Smooth muscle cell (in vitro differentiated cells): Measurements from ENCODE around the gene WIPF1. TPM values are rescaled to one million over a fixed set of nuclear protein-coding genes. Genes with fewer than 3 reads are reported as not detected.
A peak's percentile ranks its signal among the peaks of the same experiment; 100 is the strongest.

Source experiments
- DNase-seq: peaks from one replicate; lab custom pipeline; 2025; ENCODE audit not compliant: unreplicated experiment; lab: John Stamatoyannopoulos, UW
- H2AFZ ChIP-seq: fragments of 200-600 bp; sonication (generic); 2 replicates; pipeline ENCODE4 v1.6.0; 2016; ENCODE audit warnings: antibody characterized with exemption, low read depth, mild to moderate bottlenecking
- H3F3A ChIP-seq: fragments of 200-600 bp; sonication (generic); 2 replicates; pipeline ENCODE4 v1.6.0; 2017; ENCODE audit warnings: antibody characterized with exemption, low read depth
- H3K27ac ChIP-seq: fragments of 200-600 bp; sonication (generic); 2 replicates; pipeline ENCODE4 v1.5.1; 2016; ENCODE audit warnings: low read depth, mild to moderate bottlenecking
- H3K27me3 ChIP-seq: fragments of 200-600 bp; sonication (generic); 2 replicates; pipeline ENCODE4 v1.6.1; 2016; ENCODE audit warnings: low read depth, mild to moderate bottlenecking
- H3K36me3 ChIP-seq: fragments of 200-600 bp; sonication (generic); 2 replicates; pipeline ENCODE4 v1.5.1; 2016; ENCODE audit warnings: low read depth
- H3K4me1 ChIP-seq: fragments of 200-600 bp; sonication (generic); 2 replicates; pipeline ENCODE4 v1.5.1; 2016; ENCODE audit warnings: low read depth
- H3K4me2 ChIP-seq: fragments of 200-600 bp; sonication (generic); 2 replicates; pipeline ENCODE4 v1.6.0; 2016; ENCODE audit warnings: mild to moderate bottlenecking
- H3K4me3 ChIP-seq: fragments of 200-600 bp; sonication (generic); 2 replicates; pipeline ENCODE4 v1.5.1; 2016; ENCODE audit warnings: mild to moderate bottlenecking
- H3K79me2 ChIP-seq: fragments of 200-600 bp; sonication (generic); 2 replicates; pipeline ENCODE4 v1.6.0; 2016; ENCODE audit warnings: low read depth, mild to moderate bottlenecking
- H3K9ac ChIP-seq: fragments of 200-600 bp; sonication (generic); 2 replicates; pipeline ENCODE4 v1.6.0; 2016; ENCODE audit warnings: low read depth
- H3K9me3 ChIP-seq: fragments of 200-600 bp; sonication (generic); replicated peaks from 2 replicates; pipeline ENCODE4 v1.5.1; 2016; ENCODE audit warnings: low read depth
- H4K20me1 ChIP-seq: fragments of 200-600 bp; sonication (generic); 2 replicates; pipeline ENCODE4 v1.6.0; 2016; ENCODE audit warnings: low read depth
- WGBS: methylation state at CpG from one replicate; pipeline ENCODE4 v1.1.7; 2016; ENCODE audit warnings: low lambda C conversion rate; 5-methylcytosine and 5-hydroxymethylcytosine counted together
- polyA plus RNA-seq: library from polyadenylated mRNA; unstranded; fragments of >200 nt; fragmentation: Nextera tagmentation; extraction: Ambion mirVana; gene quantifications from 2 replicates; pipeline ENCODE4 v1.2.1, GENCODE V29; 2016
- total RNA-seq: library from RNA; depleted of rRNA; stranded (reverse); fragments of >200 nt; gene quantifications from 2 replicates; pipeline ENCODE4 v1.2.3, GENCODE V29; 2014
- TF ChIP-seq, protein P1 (sequence below): fragments of 200-600 bp; sonication (generic); IDR thresholded peaks from 2 replicates; pipeline ENCODE4 v1.5.1; 2017; ENCODE audit warnings: borderline replicate concordance, mild to moderate bottlenecking, antibody characterized with exemption; ENCODE audit not compliant: insufficient read depth, poor library complexity, severe bottlenecking

The WIPF1 gene
- total and polyA plus RNA-seq, 2 experiments from 2014 or later = 27.3 to 35.5 TPM

DNA sequence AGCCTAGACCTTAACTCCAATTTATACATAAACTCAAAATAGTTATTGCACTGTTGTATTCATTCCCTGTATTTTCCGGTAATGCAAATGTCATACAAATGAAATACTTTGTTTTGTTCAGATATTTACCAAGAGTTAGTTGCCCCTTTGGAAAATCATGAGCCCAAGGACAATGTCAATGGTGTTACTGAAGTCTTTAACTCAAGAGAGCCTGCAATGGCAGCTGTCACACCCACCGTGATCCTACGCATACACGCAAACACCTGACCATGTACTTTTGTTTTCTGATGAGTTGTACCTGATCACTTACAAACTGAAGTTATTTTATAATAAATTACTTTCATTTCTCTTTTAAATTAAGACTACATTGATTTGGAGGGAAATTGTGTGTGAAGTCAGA lies 11.7 kb upstream of the WIPF1 start:
- Histone ChIP-seq H3K4me1 (peaks cover 17% of the 10 kb centered on the region), H3F3A (peaks cover 18% of the 10 kb centered on the region), H2AFZ (no peak overlapping the region), H3K9me3 (no peaks in the 10 kb centered on the region), H3K79me2 (peaks cover 39% of the 10 kb centered on the region), H3K4me2 (no peak overlapping the region), H3K27ac (no peak overlapping the region), H3K27me3 (no peaks in the 10 kb centered on the region), H3K9ac (no peak overlapping the region), H3K36me3 (no peaks in the 10 kb centered on the region), H3K4me3 (no peak overlapping the region), H4K20me1 (no peaks in the 10 kb centered on the region)
- no peak for DNase-seq
- TF ChIP-seq, protein P1, sequence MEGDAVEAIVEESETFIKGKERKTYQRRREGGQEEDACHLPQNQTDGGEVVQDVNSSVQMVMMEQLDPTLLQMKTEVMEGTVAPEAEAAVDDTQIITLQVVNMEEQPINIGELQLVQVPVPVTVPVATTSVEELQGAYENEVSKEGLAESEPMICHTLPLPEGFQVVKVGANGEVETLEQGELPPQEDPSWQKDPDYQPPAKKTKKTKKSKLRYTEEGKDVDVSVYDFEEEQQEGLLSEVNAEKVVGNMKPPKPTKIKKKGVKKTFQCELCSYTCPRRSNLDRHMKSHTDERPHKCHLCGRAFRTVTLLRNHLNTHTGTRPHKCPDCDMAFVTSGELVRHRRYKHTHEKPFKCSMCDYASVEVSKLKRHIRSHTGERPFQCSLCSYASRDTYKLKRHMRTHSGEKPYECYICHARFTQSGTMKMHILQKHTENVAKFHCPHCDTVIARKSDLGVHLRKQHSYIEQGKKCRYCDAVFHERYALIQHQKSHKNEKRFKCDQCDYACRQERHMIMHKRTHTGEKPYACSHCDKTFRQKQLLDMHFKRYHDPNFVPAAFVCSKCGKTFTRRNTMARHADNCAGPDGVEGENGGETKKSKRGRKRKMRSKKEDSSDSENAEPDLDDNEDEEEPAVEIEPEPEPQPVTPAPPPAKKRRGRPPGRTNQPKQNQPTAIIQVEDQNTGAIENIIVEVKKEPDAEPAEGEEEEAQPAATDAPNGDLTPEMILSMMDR = no peak
- 97% methylated on average over 4 of the region's 4 CpGs for WGBS

DNA sequence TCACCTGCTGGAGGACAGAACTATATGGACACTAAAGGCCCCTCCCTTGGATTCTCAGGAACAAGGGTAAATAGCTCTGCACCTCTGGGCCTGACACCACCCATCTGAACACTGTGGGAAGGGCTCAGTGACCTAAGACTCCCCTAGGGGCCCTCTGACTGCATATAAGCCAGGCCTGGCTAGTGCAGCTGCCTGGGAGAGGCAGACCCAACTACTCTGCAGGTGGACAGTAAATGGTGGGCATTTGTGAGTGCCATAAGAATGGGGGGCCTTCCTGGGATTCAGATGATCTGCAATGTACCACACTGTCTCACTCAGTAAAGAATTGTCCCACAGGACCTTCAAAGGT lies 11.2 kb upstream of the WIPF1 start:
- H3K9me3 ChIP-seq = no peaks in the 10 kb centered on the region
- H3K27me3 ChIP-seq = no peaks in the 10 kb centered on the region
- peaks cover 42% of the 10 kb centered on the region for H3K79me2 ChIP-seq
- no peak overlapping the region for H3K4me2 ChIP-seq
- H3K36me3 ChIP-seq = no peaks in the 10 kb centered on the region
- DNase-seq = no peak
- no peak overlapping the region for H3K27ac ChIP-seq
- no peak overlapping the region for H3K4me3 ChIP-seq
- H3K4me1 ChIP-seq = peaks cover 14% of the 10 kb centered on the region
- no peak overlapping the region for H3K9ac ChIP-seq
- H3F3A ChIP-seq = peaks cover 22% of the 10 kb centered on the region
- H4K20me1 ChIP-seq = no peaks in the 10 kb centered on the region
- no peak overlapping the region for H2AFZ ChIP-seq
- TF ChIP-seq, protein P1 = no peak

DNA sequence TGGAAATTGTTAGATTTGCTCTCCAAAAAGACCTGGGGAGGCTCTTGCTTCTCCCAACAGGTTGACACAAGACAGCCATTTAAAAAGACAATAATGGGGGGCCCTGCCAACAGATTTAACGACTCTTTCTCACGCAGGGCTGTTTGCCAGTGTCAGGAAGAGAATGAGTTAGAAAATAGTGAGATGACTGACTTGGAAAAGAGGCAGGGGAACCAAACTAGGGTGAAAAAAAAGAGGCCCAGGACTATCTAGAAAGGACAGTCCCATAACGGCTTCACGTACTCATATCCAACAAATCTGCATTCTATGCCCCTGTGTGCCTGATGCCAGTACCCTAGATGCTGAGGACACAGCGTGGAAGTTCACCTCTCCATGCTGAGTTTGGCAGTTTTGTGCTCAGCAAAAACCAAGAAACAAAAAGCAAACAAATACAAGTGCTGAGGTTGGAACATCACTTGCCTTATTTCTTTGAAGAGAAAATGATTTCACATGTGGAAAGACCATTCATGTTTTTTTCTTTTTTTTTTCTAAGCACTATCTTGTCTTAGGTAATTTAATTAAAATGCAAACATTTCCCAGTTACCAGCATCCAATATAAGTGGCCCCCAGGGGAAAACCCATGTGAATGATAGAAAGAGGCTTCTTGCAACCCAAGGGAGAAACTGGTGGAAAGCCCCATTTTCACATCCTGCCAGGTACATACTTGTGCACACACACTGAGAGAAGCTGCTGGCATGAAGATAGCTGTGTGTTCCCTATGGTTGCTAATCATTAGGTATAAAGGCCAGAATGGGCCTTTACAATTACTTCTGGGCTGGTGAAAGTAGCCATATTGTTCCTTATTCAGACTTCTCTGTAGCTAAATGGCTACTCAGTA lies 10.6 kb upstream of the WIPF1 start:
- 92% methylated on average over 5 of the region's 5 CpGs for WGBS
- Histone ChIP-seq H3K27ac (peak overlapping the region; percentile 36), H3K9ac (no peak overlapping the region), H3K36me3 (no peaks in the 10 kb centered on the region), H3K27me3 (no peaks in the 10 kb centered on the region), H3K4me1 (peaks cover 13% of the 10 kb centered on the region), H3F3A (peaks cover 22% of the 10 kb centered on the region), H4K20me1 (no peaks in the 10 kb centered on the region), H3K4me3 (no peak overlapping the region), H3K79me2 (peaks cover 39% of the 10 kb centered on the region), H2AFZ (no peak overlapping the region), H3K9me3 (no peaks in the 10 kb centered on the region), H3K4me2 (no peak overlapping the region)
- DNase-seq = no peak
- TF ChIP-seq, protein P1 = no peak

DNA sequence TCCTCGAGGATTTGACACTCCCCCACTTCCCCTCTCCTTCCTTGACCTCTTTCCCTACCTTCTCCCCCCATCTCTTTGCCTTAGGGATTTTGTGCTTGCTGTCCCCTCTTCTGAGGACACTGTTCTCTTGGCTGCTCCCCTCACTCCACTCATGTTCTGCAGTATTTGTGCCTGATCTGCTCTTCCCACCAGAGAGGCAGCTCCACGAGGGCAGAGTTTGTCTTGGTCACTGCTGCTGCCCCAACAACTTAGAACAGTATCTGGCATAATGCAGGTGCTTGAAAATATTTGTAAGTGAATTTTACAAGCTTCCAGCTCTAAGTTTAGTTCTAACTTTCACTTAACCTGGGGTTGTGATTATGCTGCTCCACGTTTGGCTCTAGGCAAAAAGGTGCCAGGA lies 10.0 kb upstream of the WIPF1 start:
- WGBS = 79% methylated on average over 3 of the region's 3 CpGs
- peak overlapping the region; percentile 36 for H3K27ac ChIP-seq
- H3F3A ChIP-seq = peaks cover 22% of the 10 kb centered on the region
- TF ChIP-seq, protein P1 = no peak
- H3K9ac ChIP-seq = no peak overlapping the region
- H3K4me1 ChIP-seq = peaks cover 13% of the 10 kb centered on the region
- H4K20me1 ChIP-seq = no peaks in the 10 kb centered on the region
- no peaks in the 10 kb centered on the region for H3K9me3 ChIP-seq
- no peak overlapping the region for H2AFZ ChIP-seq
- H3K4me3 ChIP-seq = no peak overlapping the region
- no peak for DNase-seq
- H3K4me2 ChIP-seq = no peak overlapping the region
- H3K36me3 ChIP-seq = no peaks in the 10 kb centered on the region
- peaks cover 33% of the 10 kb centered on the region for H3K79me2 ChIP-seq
- no peaks in the 10 kb centered on the region for H3K27me3 ChIP-seq
